GM18520 (cell line): Measurements from ENCODE around the gene ZNF256.

Experiments
- ATAC-seq: cut with Tn5 transposase; IDR thresholded peaks from one replicate; pipeline ENCODE4 v1.9.1; 2021; ENCODE audit not compliant: unreplicated experiment

The ZNF256 gene

DNA sequence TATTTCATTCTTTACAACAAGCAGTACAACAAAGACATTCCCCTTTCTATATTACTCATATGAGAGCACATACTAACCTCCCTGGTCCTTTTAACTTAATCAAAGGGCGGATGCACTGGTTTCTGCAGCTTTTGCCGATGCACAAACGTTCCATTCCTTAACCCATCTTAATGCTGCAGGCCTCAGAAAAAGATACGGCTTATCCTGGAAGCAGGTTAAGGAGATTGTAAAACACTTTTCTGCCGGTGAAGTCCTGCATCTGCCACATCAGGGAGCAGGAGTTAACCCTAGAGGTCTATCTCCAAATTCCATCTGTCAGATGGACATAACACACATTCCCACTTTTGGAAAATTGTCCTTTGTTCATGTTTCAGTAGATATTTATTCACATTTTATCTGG, 47.2 kb downstream of the ZNF256 start:
- ATAC-seq = no peak
